MM.1S (cell line): ENCODE data around the gene POGK.
A peak's percentile ranks its signal among the peaks of the same experiment; 100 is the strongest.
"Not testable (repeated sequence)": the region's sequence is repeated elsewhere in the genome, so short reads cannot be mapped to it uniquely, and the experiment has no call there.

Experiments used
- DNase-seq: peaks from one replicate; pipeline ENCODE4 v3.0.0-alpha.2; 2015
- H2AFZ ChIP-seq: fragments of 300-600 bp; sonication (generic); 2 replicates; pipeline ENCODE4 v1.6.0; 2016; ENCODE audit warnings: antibody characterized with exemption, low read length
- H3F3A ChIP-seq: fragments of 300-600 bp; sonication (generic); 2 replicates; pipeline ENCODE4 v1.6.1; 2016; ENCODE audit warnings: mild to moderate bottlenecking, antibody characterized with exemption, low read length, moderate library complexity, mixed read lengths; ENCODE audit not compliant: insufficient read depth
- H3K27ac ChIP-seq: fragments of 300-600 bp; sonication (generic); 2 replicates; pipeline ENCODE4 v1.5.1; 2016; ENCODE audit warnings: mild to moderate bottlenecking, low read length
- H3K27me3 ChIP-seq: fragments of 300-600 bp; sonication (generic); replicated peaks from 2 replicates; pipeline ENCODE4 v1.6.0; 2016; ENCODE audit warnings: low read length; ENCODE audit not compliant: insufficient read depth
- H3K36me3 ChIP-seq: fragments of 300-600 bp; sonication (generic); replicated peaks from 2 replicates; pipeline ENCODE4 v1.6.1; 2016; ENCODE audit warnings: mild to moderate bottlenecking, low read length, mixed read lengths; ENCODE audit not compliant: insufficient read depth
- H3K4me1 ChIP-seq: fragments of 300-600 bp; sonication (generic); 2 replicates; pipeline ENCODE4 v1.6.1; 2016; ENCODE audit warnings: low read length, mixed read lengths
- H3K4me2 ChIP-seq: fragments of 300-600 bp; sonication (generic); 2 replicates; pipeline ENCODE4 v1.6.0; 2016; ENCODE audit warnings: low read depth, low read length
- H3K4me3 ChIP-seq: fragments of 300-600 bp; sonication (generic); 2 replicates; pipeline ENCODE4 v1.5.1; 2016; ENCODE audit warnings: low read length, mixed read lengths
- H3K79me2 ChIP-seq: fragments of 300-600 bp; sonication (generic); 2 replicates; pipeline ENCODE4 v1.6.1; 2016; ENCODE audit warnings: mixed run types, low read length, mixed read lengths
- H3K9ac ChIP-seq: fragments of 300-600 bp; sonication (generic); 2 replicates; pipeline ENCODE4 v1.6.1; 2016; ENCODE audit warnings: low read length, mixed read lengths
- H3K9me2 ChIP-seq: fragments of 300-600 bp; sonication (generic); replicated peaks from 2 replicates; pipeline ENCODE4 v1.6.1; 2016; ENCODE audit warnings: mild to moderate bottlenecking, low read length, mixed read lengths; ENCODE audit not compliant: insufficient read depth
- H3K9me3 ChIP-seq: fragments of 300-600 bp; sonication (generic); replicated peaks from 2 replicates; pipeline ENCODE4 v1.6.1; 2016; ENCODE audit warnings: mild to moderate bottlenecking, low read length, mixed read lengths; ENCODE audit not compliant: insufficient read depth
- H4K20me1 ChIP-seq: fragments of 300-600 bp; sonication (generic); 2 replicates; pipeline ENCODE4 v1.6.1; 2016; ENCODE audit warnings: mild to moderate bottlenecking, low read length, moderate library complexity, mixed read lengths; ENCODE audit not compliant: insufficient read depth
- CTCF ChIP-seq: fragments of 300-600 bp; sonication (generic); IDR thresholded peaks from 2 replicates; pipeline ENCODE4 v1.5.1; 2016; ENCODE audit warnings: antibody characterized with exemption, low read length, mixed read lengths
- EZH2 ChIP-seq: fragments of 300-600 bp; sonication (generic); optimal IDR thresholded peaks from 2 replicates; pipeline ENCODE3; 2017; ENCODE audit warnings: low read depth, mild to moderate bottlenecking, antibody characterized with exemption, low read length, mixed read lengths
- EZH2phosphoT487 ChIP-seq: fragments of 300-600 bp; sonication (generic); IDR thresholded peaks from 2 replicates; pipeline ENCODE4 v1.6.1; 2018; ENCODE audit warnings: antibody characterized with exemption, low read length

Gene POGK

GRCh38 chr1:166875734-166876539 lies 36.7 kb downstream of the POGK start, which contains the start of gene TADA1:
Gene TADA1 (minus strand): TSS chr1:166876264. CDS start chr1:166876233, 31 bp downstream.
- peak within 1 kb of the TSS; percentile 87 for H2AFZ ChIP-seq
- H3K9ac ChIP-seq, result peak within 1 kb of the TSS; percentile 91
- H3K36me3 ChIP-seq, result no peaks in the 10 kb centered on the region; the same call in 1 of the 2 replicates
- H3K27ac ChIP-seq, result peak within 1 kb of the TSS; percentile 85
- H3K9me3 ChIP-seq, result no peaks in the 10 kb centered on the region
- H3K4me3 ChIP-seq, result peak within 1 kb of the TSS; percentile 79
- H3K4me2 ChIP-seq, result peak within 1 kb of the TSS; percentile 93
- peaks cover 16% of the 10 kb centered on the region; the same call in 1 of the 2 replicates for H3F3A ChIP-seq
- DNase-seq, result peak; percentile 100
- no peaks in the 10 kb centered on the region for H3K9me2 ChIP-seq
- H4K20me1 ChIP-seq, result no peaks in the 10 kb centered on the region
- peaks cover 49% of the 10 kb centered on the region for H3K79me2 ChIP-seq
- H3K4me1 ChIP-seq, result peaks cover 12% of the 10 kb centered on the region
- no peak for TF ChIP-seq EZH2
- TF ChIP-seq CTCF, result no peak
- H3K27me3 ChIP-seq, result no peaks in the 10 kb centered on the region

- Histone ChIP-seq H3F3A (peaks cover 16% of the 10 kb centered on the region; the same call in 1 of the 2 replicates), H3K79me2 (peaks cover 44% of the 10 kb centered on the region), H3K4me1 (peaks cover 12% of the 10 kb centered on the region), H3K4me3 (peak overlapping the region; percentile 68), H3K36me3 (no peaks in the 10 kb centered on the region; the same call in 1 of the 2 replicates), H3K4me2 (peak overlapping the region; percentile 93), H3K27me3 (no peaks in the 10 kb centered on the region), H3K9me2 (no peaks in the 10 kb centered on the region), H3K9ac (peak overlapping the region; percentile 54), H3K27ac (peak overlapping the region; percentile 16; the same call in 1 of the 2 replicates), H4K20me1 (no peaks in the 10 kb centered on the region), H2AFZ (peak overlapping the region; percentile 87), H3K9me3 (no peaks in the 10 kb centered on the region)
- TF ChIP-seq CTCF (peak; percentile 49), EZH2phosphoT487 (no peak)
- DNase-seq, result no peak
These were observed 37.2 kb downstream of the POGK start for GRCh38 chr1:166876540-166876838.

GRCh38 chr1:166878173-166878917 lies 39.1 kb downstream of the POGK start:
- H3K9me3 ChIP-seq, H2AFZ ChIP-seq, H3K9me2 ChIP-seq, H3K9ac ChIP-seq, H4K20me1 ChIP-seq, DNase-seq, H3K27me3 ChIP-seq, H3K36me3 ChIP-seq, H3K4me3 ChIP-seq, H3K27ac ChIP-seq, H3K4me2 ChIP-seq: not testable (repeated sequence)
- H3K4me1 ChIP-seq, result peaks cover 12% of the 10 kb centered on the region
- peaks cover 25% of the 10 kb centered on the region for H3K79me2 ChIP-seq
- H3F3A ChIP-seq, result peaks cover 16% of the 10 kb centered on the region; the same call in 1 of the 2 replicates

- Histone ChIP-seq H3F3A (no peaks in the 10 kb centered on the region), H3K9me3 (no peaks in the 10 kb centered on the region), H2AFZ (no peak overlapping the region), H3K4me3 (no peak overlapping the region), H3K9ac (no peak overlapping the region), H4K20me1 (no peaks in the 10 kb centered on the region), H3K27me3 (no peaks in the 10 kb centered on the region), H3K4me2 (no peak overlapping the region), H3K79me2 (no peaks in the 10 kb centered on the region), H3K9me2 (no peaks in the 10 kb centered on the region), H3K27ac (no peak overlapping the region), H3K4me1 (peaks cover 9% of the 10 kb centered on the region), H3K36me3 (no peaks in the 10 kb centered on the region)
- DNase-seq, result no peak
- TF ChIP-seq EZH2phosphoT487, result no peak
- TF ChIP-seq EZH2, result no peak
- no peak for TF ChIP-seq CTCF
These were observed 43.6 kb downstream of the POGK start for GRCh38 chr1:166882893-166883292.
